HG02763 (cell line): Measurements from ENCODE around the gene GIPC3.

ENCODE experiments used
- ATAC-seq: cut with Tn5 transposase; IDR thresholded peaks from one replicate; pipeline ENCODE4 v1.9.1; 2021; ENCODE audit warnings: mild to moderate bottlenecking, moderate library complexity; ENCODE audit not compliant: unreplicated experiment

GIPC3 gene

DNA sequence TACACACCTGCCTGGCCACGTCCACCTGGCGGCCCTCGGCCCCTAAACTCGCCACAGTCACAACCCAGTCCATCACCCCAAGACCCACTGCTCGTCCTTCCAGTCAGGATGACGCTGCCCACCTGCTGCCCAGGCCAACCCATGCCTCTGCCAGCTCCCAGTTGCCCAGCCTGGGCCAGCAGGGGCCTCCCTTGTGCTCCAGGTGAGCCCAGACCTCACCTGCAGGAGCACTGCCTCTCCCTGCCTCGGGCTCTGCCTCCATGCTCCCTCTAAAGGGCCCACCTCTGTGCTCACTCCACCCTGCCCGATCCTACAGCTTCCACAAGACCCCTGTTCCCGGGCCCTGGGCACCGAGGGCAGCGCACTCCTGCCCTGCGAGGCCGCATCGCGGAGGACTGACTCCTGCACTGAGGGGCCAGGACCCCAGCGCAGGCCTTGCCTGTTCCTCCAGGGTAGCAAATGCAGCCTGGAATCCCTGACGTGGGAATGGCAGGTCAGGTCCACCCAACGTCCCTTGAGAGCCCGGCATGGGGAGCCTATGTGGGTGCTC lies 49.3 kb downstream of the GIPC3 start:
- no peak for ATAC-seq

DNA sequence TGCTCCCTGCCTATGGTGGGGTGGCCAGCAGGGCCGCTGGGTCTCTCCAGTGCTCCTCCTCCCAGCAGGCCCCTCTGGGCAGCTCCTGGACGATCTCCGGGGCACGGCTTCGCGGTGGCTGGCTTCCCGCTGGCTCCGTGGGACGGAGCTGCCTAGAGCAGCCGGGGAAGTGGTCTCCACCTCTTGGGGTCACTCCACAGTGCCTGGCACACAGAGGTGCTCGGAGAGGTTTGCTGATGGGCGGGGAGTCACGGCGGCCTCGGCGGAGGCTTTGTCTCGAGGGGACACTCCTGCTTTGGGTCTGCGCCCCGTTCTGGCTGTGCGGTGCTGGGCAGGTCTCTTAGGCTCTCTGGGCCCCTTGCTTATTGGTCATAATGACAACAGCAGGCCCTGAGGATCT lies 51.2 kb downstream of the GIPC3 start:
- no peak for ATAC-seq

DNA sequence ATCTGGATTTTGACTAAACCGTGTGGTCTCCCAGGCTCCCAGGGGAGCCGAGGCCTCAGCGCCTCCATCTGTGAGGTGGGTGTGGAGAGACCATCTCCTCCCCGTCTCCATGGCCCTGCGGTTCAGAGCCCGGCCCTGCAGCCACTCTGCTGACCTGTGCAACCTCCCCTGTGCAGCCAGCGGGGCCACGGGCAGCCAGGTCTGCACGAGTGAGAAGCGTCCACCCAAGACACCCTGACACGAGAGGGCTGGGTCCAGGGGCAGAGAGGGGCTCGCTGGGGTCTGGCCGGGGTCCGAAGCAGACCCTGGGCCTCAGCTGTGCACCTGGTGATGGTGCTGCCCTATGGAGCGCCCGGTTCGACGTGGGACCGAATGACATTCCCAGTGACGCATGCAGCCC lies 51.7 kb downstream of the GIPC3 start:
- ATAC-seq, result no peak

DNA sequence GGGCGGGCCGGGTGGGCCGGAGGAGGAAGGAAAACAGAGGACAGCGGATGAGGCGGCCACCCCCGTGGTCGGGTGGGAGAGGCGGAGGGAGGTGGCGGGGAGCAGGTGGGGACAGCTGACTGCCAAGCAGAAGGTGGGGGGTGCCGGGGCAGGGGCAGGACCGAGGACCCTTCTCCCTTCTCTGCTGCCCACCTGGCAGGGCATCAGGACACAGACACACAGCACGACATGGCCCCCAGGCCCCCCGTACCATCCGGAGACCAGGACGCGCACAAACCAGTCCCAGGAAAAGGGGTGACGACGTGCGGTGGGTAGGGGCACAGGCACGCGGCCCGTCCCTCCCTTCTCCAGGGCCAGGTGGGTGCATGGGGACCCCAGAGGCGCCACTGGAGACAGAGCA lies 52.3 kb downstream of the GIPC3 start:
- no peak for ATAC-seq

DNA sequence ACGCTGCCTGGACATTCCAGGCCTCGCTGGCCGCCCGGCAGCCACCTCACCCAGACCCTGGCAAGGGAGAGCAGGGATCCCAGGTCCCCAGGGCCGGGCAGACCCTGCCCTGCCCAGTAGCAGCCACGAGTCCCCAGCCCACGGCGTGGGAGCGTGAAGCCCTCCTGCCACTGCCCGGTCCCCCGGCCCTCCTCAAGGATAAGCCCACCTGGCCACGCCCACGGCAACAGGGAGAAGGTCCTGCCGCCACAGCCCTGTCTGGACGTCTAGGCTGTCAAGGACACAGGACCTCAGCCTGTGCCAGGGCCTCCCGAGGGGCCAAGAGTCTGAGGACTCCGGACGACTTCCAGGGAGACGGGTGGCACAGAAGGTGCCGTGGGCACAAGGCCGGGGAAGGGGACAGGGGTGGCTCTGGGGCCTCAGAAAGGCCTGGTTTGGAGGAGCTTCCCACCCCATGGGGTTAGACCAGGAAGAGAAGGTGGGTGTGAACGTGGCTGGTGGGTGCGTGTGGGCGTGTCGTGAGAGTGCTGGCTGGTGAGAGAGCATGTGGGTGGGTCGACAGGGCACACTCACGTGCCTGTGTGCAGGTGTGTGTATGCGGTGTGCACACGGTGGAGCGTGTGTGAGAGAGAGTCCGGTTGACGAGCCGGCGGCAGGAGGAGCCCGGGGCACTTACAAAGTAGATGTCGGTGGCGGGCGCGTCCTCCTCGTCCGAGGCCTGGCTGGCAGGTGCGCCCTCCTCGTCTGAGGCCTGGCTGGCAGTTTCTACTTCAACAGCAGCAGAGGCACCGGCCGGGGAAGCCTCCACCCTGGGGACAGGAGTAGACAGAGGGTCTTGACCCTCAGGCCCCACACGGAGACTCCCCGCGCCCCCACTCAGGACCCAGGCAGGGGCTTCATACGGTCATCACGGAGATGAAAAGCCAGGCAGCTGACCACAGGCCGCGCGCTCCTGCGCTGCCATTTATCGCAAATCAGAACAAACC lies 53.2 kb downstream of the GIPC3 start:
- no peak for ATAC-seq

DNA sequence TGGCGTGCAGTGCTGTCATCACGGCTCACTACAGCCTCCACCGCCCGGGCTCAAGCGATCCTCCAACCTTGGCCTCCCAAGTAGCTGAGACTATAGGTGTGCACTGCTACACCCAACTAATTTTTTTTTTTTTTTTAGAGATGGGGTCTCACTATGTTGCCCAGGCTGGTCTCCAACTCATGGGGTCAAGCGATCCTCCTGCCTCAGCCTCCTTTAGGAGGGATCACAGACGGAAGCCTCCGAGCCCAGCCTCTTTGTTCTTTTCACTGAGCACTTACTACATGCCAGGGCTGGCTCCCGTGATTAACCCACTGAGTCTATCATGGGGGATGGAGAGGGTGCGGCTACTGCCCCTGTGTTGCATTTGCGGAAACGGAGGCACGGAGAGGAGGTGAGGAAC lies 54.2 kb downstream of the GIPC3 start:
- ATAC-seq, result no peak

DNA sequence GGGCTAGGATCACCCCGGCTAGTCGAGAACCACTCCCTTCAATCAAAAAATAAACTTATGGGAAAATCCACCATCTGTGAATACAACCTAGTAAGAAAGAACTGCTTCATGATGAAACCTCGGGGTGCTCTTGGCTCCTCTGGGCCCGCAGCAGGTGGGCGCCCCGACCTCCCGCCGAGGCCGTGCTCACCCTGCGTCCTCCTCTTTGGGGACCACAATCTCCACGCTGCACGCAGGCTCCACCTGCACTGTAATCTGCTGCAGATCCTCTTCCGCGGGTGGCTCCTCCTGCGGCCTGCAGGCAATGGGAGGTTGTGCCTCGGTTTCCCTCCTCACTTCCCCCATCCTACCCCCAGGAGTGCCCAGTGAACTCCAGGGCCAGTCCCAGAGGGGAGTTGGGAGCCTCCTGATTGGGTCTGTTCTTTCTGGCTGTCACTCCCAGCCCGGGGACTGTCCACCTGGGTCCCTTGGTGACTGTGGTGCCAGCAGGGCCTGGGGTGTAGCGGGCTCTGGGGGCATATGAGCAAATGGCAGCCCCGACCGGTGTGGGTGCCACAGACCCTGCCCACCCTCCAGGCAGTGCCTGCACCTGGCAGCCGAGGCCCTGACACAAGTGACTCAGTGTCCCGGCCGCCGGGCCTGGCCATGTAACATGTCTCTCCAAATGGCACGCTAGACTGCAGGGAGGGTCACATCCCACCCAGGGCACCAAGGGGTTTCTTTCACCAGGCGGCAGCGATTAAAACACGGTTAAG lies 56.4 kb downstream of the GIPC3 start:
- no peak for ATAC-seq

DNA sequence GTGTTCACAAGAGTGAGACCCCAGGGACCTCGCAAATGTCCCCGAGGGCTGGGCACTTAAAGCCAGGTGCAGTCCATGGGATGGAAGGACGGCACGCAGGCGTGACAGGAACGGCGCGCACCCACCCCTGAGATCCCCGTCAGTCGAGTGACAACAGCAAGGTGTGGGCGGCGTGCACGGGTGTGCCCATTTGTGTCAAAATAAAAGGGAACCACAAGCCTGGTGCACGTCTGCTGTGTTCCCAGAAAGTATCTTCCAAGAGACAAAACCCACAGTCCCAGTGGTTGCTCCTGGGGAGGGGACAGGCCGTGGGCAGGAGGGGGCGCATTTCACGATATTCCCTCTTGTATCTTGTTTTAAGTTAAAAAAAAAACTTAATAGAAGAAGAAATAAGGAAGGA lies 57.0 kb downstream of the GIPC3 start:
- ATAC-seq, result no peak
